ENCODE data around the gene KRT17.
"Not testable (repeated sequence)": the region's sequence is repeated elsewhere in the genome, so short reads cannot be mapped to it uniquely, and the experiment has no call there.

The KRT17 gene

DNA sequence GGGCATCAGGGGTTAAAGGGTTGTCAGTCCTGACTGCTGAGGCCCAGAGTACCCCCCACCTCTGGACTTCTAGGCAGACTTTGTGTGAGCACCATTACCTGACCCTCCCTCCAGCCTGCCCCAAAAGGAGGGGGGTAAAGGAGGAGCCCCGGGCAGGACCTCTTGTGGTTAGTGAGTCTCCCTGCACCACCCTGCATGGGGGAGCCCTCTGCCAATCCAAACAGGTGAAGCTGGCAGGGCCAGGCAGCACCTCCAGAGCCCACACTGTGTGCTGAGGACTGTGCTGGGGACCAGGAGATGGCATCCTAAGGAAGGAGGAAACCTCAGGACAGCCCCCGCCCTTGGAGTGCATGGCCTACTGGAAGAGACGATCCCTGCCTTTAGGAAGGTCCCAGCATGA lies 35.1 kb downstream of the KRT17 start:
- DNase-seq, result no peak

DNA sequence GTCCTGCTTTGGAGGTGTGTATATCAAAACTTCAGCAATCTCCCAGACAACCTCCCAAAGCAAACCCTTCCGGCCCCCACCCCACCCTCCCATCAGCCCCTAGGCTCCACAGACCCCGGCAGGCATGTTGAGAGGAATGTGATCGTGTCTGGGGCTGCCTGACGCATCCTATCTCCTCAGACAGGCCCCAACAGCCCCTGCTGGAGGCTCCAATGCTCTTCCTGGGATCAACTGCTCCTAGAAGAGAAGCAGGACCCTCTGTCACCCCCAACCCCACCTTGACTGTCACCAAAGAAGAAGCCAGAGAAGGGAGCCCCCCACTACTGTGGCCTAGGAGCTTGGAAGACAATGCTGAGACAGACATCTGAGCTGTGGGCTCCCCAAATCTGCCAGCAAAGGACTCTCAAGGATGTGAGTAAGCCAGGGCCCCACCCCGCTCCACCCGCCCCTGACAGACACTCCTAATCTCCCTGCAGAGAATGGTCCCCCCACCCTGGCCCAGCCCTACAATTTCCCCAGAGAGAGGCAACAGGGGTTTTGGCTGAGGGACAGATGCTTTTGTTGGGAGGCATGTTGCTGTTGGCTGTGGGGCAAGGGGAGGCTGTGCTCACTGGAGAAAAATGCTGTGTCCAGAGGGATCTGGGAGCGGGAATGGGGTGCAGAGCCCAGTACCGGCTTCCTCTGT lies 36.1 kb downstream of the KRT17 start:
- DNase-seq, result no peak

DNA sequence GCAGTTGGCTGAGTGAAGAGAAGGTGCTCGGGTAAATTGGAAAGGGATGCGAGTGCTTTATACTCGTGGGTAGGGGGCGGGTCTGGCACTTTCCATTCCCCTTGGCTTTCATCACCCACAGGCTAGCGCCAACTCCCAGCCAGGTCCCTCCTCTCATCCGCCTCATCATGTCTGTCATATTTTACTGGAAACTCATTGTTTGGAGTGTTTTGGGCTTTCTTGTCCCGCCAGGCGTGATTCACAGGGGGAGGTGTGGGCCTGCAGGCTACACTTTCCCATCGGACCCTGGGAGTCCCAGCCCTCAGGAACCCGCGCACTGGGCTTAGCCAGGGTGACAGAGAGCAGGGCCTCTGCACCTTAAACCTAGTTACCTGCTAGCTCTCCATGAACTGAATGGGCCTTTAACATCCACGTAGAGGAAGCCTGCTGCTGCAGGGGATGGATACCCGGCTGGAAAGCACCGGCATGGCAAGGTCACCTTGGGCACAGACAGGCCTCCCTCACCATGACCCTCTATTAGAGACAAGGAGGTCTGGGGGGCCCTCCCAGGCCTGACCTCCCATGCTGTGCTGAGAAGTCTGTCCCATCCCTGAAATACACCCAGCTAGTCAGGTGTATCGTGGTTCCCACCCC lies 37.4 kb downstream of the KRT17 start, which contains the start of gene KRT14:
Gene KRT14, minus strand, starts transcription at position 33 of the 633 bp plus-strand sequence. CDS start 61 bp downstream, outside the sequence.
- no peak for DNase-seq

DNA sequence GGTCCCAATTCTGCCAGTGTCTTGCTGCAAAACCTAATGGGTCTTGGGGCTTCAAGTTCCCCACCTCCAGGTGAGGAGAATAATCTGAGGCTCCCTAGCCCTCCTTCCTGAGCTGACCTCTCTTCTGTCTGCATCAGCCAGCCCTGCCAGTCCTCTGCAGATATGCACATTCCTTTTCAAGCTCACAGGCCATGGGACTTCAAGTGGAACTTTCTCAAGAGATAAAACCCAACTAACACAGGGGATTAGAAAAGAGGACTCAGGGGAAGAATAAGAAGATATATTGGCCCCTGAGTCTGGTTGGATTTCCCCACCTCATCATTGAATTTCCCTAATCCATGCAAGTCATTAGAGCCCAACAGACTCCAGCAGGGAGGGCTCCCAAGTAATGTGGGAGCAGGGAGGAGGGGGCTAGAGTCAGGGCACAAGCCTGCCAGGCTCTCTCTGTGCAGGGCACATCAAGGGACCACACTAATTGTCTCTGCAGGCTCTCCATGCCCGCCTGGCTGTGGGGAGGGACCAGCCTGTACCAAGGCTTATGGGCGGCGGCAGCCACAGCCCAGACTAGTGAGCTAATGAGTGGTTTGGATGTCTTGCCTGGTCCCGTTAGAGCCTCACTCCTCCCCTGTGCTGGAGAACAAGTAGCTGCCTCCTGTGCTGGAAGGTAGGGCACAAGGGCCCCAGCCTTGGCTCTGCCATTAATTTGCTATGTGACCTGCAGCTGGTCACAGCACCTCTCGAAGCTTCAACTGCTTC lies 38.9 kb downstream of the KRT17 start:
- no peak for DNase-seq

DNA sequence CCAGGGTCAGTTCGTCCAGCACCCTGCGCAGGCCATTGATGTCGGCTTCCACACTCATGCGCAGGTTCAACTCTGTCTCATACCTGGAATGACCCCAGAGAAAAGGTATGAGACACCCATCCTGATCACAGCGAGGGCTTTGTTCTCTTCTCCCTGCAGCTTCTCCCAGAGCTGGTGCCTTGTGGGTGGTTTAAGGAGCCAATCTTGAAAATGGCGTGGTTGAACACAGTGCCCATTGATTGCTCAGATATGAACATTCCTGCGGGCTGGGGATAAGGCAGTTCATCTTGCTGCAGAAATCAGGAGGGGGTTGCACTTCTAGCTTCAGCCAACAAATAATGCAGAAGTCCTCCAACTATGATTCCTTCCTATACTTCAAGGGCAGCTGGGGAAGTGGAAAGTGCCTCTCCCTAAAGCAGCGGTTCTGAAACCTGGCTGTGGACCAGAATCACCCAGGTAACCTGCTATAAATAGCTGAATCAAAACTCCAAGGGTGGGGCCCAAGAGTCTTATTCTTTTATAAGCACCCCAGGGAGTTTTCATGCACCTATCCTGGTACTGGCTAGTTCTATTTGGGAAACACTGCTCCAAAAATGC lies 39.9 kb downstream of the KRT17 start:
- not testable (repeated sequence) for DNase-seq

DNA sequence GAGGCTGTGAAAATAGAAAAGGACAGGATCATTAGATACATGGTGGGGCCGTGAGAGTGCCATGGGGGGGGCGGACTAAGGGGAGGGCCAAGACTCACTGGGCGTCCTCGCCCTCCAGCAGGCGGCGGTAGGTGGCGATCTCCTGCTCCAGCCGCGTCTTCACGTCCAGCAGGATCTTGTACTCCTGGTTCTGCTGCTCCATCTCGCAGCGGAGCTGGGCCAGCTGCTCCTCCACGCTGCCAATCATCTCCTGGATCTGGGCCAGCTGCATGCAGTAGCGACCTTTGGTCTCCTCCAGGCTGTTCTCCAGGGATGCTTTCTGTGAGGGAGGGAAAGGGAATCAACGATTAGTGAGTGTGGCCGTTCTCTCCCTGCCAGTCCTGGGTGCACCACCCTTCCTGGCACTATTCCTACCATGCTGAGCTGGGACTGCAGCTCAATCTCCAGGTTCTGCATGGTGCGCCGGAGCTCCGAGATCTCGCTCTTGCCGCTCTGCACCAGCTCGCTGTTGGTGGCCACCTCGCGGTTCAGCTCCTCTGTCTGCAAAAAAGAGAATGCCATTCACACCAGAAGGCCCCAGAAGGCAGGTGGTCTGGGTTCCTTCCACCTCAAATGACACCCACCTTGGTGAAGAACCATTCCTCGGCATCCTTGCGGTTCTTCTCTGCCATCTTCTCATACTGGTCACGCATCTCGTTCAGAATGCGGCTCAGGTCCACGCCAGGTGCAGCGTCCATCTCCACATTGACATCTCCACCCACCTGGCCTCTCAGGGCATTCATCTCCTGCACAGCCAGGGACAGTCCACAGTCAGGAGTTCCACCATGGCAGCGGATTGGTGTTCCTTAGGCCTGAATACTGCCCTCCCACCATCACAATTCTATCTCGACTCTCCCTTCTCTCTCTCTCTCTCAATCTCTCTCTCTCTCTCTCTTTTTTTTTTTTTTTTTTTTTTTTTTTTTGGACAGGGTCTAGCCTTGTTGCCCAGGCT lies 40.9 kb downstream of the KRT17 start:
- no peak for DNase-seq

DNA sequence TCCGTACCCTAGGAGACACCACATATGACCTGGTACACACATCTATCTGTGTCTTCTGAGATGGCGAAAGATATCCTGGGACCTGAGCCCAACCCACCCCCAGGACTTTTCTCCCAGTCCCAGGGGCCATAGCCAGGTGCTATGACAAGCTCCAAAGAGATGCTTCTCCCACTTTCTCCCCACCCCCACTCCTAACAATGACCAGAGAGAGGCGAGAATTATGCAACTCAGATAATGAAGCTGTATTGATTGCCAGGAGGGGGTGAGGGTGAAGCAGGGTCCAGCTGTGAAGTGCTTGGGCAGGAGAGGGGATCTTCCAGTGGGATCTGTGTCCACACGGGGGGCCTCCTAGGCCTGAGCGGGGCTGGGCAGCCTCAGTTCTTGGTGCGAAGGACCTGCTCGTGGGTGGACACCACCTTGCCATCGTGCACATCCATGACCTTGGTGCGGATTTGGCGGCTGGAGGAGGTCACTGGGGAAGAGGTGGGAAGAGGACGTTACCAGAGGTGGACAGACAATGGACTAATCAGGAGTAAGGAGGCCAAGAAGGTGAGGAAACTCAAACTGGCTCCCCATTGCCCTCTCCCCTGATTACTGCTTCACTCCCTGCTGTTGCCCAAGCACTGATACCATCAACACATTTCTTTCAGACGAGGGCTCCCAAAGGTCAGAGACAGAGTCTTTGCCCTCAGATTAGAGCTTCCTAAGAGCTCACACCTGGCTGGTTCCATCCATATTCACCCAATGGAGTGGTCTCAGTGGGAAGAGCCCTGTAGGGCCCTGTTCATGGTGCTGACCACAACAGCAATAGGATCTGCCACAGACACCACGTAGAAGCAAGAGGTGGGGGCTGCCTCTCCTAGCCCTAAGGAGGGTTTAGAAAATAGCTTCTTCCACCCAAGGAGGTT lies 42.1 kb downstream of the KRT17 start:
- DNase-seq, result not testable (repeated sequence)

DNA sequence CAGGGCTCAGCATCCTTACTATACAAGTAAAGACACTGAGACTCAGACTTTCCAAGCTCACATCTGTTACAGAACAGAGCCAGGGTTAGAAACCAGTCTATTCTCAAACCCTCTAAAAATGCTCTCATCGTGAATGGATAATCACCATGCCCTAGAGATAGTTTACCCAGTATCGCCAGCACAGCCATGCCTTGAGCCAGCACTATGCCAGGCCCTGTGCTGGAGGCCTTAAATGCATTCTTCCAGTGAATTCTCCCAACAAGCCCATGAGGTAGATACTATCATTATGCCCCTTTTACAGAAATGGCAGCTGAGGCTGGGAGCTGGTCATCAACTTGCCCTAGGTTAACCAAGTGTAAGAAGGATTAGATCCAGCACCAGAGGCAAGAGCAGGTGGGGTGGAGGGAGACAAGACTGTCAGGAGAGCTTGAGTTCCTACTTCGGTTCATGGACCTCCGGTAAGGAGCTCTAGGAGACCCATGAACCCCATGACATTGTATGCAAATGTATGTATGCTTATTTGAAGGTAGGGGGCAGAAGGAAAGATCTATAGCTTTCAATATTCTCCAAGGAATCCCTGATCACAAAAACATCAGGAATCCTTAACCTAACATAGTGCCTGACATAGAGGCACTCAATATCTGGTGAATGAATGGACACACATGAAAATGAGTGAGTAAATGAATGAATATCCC lies 42.9 kb downstream of the KRT17 start:
- no peak for DNase-seq

DNA sequence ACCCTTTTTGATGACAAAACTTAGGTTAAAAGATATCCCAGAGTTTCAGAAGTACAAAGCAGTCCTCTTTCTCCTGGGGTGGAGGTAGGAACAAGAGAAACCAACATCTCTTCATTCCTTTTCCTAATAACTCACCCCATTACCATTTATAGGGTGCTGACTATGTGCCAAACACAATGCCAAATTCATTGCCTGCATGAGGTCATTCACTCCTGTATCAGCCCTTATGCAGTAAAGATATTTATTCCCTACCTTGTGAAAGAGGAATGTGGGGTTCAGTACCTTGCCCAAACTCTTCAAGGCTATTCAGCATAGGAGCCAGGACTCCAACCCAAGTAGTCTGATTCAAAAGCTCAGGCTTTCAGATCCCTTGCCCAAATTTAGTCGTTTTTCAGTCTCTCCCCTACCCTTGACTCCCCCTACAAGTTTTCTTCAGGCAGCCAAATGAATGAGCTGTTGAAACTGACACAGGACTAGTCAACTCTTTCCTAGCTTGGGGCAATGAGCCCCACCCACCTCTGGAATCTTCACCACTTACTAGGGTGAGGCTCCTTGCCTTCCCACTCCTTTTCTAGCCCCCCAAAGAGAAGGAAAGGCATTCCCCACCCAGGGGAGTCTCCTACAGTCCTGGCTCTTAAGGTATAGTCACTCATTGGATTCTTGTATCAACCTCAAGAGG lies 43.5 kb downstream of the KRT17 start:
- no peak for DNase-seq

DNA sequence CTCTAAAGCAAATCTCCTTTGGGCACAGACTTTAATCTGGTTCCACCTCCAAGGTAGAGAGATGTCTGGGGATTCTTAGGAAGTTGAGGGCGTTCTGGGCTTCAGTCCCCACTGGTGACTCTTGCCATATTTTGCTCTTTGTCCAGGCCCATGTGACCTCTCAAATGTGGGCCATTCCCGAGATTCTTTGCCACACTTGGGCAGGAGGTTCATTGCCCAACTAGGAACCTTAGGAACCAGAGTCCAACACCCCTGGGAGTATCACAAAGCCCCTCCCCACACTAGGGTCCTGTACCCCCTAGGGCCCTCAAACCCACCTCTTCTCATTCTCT lies 44.2 kb downstream of the KRT17 start:
- no peak for DNase-seq

DNA sequence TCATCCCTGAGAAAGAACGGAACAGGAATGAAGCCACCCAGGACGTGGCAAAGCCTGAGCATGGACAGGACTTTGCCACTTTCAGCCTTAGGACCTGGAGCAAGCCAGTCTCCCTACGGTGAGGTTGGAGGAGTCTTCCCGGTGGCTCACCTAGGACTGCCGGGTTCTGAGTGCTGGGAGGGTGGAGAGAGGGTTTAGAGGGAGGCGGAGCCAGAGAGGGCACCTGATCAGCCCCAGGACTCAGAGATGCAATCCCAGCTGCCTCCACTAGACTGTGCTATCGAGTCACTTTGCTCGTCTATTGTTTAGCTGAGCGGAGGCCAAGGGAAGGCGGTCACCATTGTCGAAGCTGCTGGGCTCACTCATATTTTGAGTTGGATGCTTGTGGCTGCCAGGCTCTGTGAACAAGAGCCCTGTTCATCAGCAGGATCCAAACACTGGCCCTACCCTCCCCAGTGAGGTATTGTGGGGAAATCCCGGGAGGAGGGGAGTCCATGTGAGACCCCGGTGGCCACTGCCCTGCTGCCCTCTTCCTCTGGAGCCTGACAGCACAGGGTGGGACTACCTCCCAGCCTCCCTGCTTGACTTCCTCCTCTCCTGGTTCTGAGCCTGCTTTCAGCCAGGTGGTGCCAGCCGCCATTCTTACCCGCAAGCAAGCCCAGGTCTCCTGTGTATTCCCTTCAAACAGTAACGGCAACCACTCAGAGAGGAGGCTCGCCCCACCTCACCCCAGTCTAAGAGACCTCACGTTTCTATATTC lies 44.7 kb downstream of the KRT17 start:
- DNase-seq, result no peak

DNA sequence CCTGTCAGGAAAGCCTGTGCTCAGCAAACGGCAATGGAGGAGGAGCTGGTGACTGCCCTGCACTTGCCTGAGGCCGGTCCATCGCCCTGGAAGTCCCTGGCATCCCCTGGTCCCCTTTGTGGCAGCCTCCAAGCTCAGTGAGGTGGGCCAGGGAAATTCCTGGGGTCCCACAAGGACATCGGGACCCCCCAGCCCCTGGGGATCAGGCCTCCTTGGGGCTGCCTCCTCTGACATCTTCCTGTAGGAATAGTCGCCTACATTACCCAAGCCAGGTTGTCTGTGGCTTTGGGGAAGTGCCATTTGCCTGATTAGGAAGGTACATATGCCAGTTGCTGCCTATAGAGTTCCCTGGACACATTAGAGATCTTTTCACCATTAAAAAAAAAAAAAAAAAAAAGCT lies 45.4 kb downstream of the KRT17 start:
- DNase-seq, result no peak

DNA sequence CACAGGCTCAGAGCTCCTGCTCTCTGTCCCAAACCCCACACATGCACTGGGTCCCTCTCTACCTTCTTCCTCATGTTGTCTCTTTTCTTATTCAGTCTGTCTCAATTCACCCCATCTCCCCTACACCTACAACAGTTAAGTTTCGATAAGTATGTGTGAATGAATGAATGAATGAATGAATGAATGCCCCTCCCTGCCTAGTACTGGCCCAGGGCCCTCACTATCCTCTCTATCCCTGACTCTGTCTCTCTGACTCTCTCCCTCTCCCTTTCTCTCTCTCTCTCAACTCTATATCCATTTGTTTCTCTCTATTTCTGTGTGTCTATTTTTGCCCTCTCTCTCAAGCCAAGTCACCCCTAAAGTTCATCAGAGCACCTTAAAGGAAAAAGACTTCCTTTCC lies 45.8 kb downstream of the KRT17 start:
- DNase-seq, result no peak

DNA sequence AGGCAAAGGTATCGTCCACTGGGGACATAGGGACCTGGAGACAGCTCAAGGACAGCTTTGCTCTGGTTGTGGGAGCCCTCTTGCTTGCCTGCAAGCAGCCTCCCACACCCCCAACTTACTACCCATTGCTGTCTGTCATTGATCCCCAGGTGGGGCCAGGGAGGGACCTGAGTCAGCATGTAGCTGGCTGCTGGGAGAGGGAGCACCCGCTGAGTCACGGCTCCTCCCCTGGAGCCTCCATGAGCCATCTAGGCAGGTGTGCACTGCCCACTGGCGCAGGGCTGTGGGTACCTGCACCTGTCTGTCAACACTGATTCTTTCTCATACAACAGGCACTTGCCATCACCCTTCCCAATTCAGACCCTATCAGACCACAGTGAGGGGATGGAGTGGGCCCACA lies 47.6 kb downstream of the KRT17 start:
- not testable (repeated sequence) for DNase-seq

DNA sequence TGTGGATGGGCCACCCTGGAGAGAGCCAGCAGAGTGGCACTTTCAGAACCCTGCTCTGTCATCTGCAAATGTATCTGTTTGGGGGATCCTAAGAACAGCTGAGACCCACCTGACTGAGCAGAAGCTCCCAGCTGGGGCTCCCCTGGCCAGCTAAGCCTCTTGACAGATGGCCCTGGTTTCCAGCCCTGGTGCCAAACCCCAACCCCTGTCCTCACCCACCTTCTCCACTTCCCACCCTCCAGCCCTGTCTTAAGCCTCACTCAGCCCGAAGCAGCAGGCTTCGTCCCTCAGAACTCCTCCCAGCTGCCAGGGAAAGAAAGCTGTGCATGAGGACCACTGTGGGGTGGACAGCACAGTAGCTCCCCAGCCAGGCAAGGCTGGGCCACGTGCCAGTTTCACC lies 49.0 kb downstream of the KRT17 start:
- no peak for DNase-seq

DNA sequence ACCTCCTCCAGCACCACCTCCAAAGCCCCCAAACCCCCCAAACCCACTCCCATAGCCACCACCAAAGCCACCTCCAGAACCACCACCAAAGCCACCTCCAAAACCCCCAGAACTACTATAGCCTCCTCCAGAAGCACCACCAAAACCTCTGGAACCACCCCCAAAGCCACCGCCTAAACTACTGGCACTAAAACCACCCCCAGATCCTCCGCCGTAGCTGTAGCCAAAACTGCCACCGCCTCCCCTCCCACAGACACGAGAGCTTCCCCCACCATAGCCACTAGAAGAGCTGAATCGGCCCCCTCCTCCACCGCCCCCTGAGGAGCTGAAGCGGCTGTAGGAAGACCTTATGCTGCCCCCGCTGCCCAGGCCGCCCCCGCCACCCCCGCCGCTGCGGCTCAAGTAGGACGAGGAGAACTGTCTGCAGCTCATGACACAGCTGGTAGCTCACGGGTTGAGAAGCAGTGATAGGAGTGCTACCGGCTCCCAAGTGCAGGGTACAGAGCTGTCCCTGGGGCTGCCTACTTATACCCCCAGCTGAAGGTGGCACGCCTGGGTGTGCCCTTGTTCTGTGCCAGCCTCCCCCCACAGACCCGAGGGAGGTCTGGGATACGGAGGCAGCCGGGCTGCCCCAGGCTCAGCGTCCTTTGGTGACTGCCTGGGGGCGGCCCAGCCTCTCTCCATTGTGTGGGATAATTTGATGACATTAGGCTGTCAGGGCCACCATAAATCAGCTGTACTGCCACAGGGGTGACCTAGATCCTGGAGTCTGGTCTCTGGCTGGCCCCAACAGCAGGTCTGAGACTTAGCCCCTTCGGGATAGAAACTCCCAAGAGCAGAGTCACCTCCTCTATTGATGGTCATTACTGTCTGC lies 52.6 kb downstream of the KRT17 start, which contains the start of gene KRT9:
Gene KRT9, minus strand, starts transcription at position 499 of the 874 bp plus-strand sequence. Its CDS starts 67 bp downstream, at position 432.
- DNase-seq, result no peak
